ENCODE results near the gene DGKI. TPM values are rescaled to one million over a fixed set of nuclear protein-coding genes. Genes with fewer than 3 reads are reported as not detected.

DGKI gene
- total and polyA plus RNA-seq, 2 experiments from 2014 or later, result 0.16 to 1.0 TPM

GRCh38 chr7:137757146-137757925, 89.4 kb downstream of the DGKI start:
- Histone ChIP-seq H4K20me1 (replicated peaks; ENCODE audit: insufficient read depth) (no peaks in the 10 kb centered on the region), H3K27me3 (ENCODE audit: insufficient read depth) (no peaks in the 10 kb centered on the region), H3K4me3 (no peak overlapping the region), H3K4me2 (no peak overlapping the region), H3K27ac (ENCODE audit: low read depth) (no peak overlapping the region), H3K4me1 (ENCODE audit: insufficient read depth) (peaks cover 25% of the 10 kb centered on the region), H3K36me3 (ENCODE audit: insufficient read depth) (no peaks in the 10 kb centered on the region), H2AFZ (0 out of 2 replicates have a peak overlapping the region, but pooled peaks have one; percentile 14), H3K9me2 (ENCODE audit: insufficient read depth) (peaks cover 17% of the 10 kb centered on the region), H3K79me2 (replicated peaks; ENCODE audit: insufficient read depth) (no peaks in the 10 kb centered on the region), H3F3A (replicated peaks; ENCODE audit: low read depth) (no peaks in the 10 kb centered on the region)
- H3K27ac Mint-ChIP-seq, result no peak overlapping the region
- H3K4me1 Mint-ChIP-seq, result peaks cover 29% of the 10 kb centered on the region
- no peak for ATAC-seq
- H3K36me3 Mint-ChIP-seq (ENCODE audit: low read depth), result 0 out of 3 replicates have a peak, but pooled peaks cover 3% of the 10 kb centered on the region
- no peak for DNase-seq (ENCODE audit: low spot score)
- TF ChIP-seq ETS1 (IDR thresholded peaks at IDR 0.05) (no peak), NANOG (IDR thresholded peaks at IDR 0.05; ENCODE audit: borderline replicate concordance) (no peak), CTCF (conservative IDR thresholded peaks at IDR 0.05; ENCODE audit: low read depth in 2 of 2) (no peak), ZNF114 (CRISPR knock-in tag; IDR thresholded peaks at IDR 0.05) (no peak), EZH2 (IDR thresholded peaks at IDR 0.05; ENCODE audit: low read depth, unreplicated experiment) (no peak), EZH2phosphoT487 (IDR thresholded peaks at IDR 0.05; ENCODE audit: unreplicated experiment) (no peak), POLR2AphosphoS5 (IDR thresholded peaks at IDR 0.05; ENCODE audit: low read depth) (no peak), STAT1 (IDR thresholded peaks at IDR 0.05; ENCODE audit: unreplicated experiment) (no peak), ZNF331 (CRISPR knock-in tag; IDR thresholded peaks at IDR 0.05; ENCODE audit: low read depth) (no peak), REST (IDR thresholded peaks at IDR 0.05; ENCODE audit: unreplicated experiment) (no peak), JUNB (IDR thresholded peaks at IDR 0.05; ENCODE audit: unreplicated experiment) (no peak), CREB1 (CRISPR knock-in tag; IDR thresholded peaks at IDR 0.05; ENCODE audit: low read depth) (no peak), ZNF462 (CRISPR knock-in tag; IDR thresholded peaks at IDR 0.05) (no peak)
- H3K27me3 Mint-ChIP-seq (ENCODE audit: insufficient read depth, low read depth, poor library complexity), result peaks cover 11% of the 10 kb centered on the region
- no peak overlapping the region for H3K4me3 Mint-ChIP-seq
- peaks cover 4% of the 10 kb centered on the region; the same call in 2 of the 3 replicates for H3K9me3 Mint-ChIP-seq

Measured in GM23338 (cell line).